DMS114 treated with DMSO at 0.1 percent for 48 hours (cell line): ENCODE measurements around the gene KRTAP2-3.
"Not testable (repeated sequence)": the region's sequence is repeated elsewhere in the genome, so short reads cannot be mapped to it uniquely, and the experiment has no call there.

ENCODE experiments used
- DNase-seq: peaks from one replicate; lab custom pipeline; 2025; ENCODE audit not compliant: unreplicated experiment; lab: John Stamatoyannopoulos, UW

The KRTAP2-3 gene

DNA sequence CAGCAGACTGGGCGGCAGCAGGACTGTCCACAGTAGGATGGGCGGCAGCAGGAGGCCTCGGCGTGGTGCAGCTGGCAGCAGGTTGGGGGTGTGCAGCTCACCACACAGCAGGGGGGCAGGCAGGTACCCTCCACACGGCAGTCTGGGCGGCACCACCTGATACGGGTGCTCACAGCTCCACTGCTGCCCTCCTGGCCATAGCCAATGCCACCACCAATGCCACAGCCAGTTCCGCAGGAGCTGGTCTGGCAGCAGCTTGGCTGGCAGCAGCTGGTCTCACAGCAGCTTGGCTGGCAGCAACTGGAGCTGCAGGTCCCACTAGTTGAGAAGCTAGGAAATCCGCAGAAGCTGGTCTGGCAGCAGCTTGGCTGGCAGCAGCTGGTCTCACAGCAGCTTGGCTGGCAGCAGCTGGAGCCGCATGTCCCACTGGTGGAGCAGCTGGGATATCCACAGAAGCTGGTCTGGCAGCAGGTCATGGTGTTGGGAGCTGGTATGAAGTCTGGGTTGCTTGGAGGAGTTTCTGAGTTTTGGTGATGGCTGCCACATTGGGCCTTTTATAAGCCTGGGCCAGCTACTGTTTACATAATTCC lies 25.5 kb downstream of the KRTAP2-3 start, which contains the start of gene KRTAP1-3:
Gene KRTAP1-3, minus strand, starts transcription at position 529 of the 590 bp plus-strand sequence. Its CDS starts 53 bp downstream, at position 476.
- not testable (repeated sequence) for DNase-seq

GRCh38 chr17:41029633-41030245 lies 30.2 kb downstream of the KRTAP2-3 start, which contains the start of gene KRTAP1-4:
KRTAP1-4 (minus strand) TSS chr17:41030195; CDS start chr17:41030078, 117 bp downstream.
- no peak for DNase-seq

- DNase-seq = no peak
Measured at GRCh38 chr17:41026715-41027471, 33.0 kb downstream of the KRTAP2-3 start, which contains the start of gene KRTAP1-5. KRTAP1-5 (minus strand) TSS chr17:41027208; CDS start chr17:41027155, 53 bp downstream.

DNA sequence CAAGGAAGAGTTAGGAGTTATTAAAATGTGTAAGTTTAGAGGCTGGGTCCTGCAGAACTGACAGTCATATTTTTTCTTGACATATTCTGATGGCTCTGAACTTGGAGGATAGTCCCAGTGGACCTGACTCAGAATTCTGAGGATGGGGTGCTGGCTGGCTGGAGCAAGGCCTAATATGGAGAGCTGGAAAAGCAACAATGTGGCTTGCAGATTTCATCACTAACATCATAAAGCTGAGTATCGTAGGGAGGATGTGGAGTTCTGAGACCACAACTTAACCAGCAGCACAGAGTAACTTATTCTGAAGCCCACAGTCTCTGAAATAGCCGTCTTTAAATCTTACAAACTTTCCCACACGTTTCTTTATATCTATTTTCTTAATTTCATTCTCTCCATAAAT lies 35.2 kb downstream of the KRTAP2-3 start:
- DNase-seq = no peak

DNA sequence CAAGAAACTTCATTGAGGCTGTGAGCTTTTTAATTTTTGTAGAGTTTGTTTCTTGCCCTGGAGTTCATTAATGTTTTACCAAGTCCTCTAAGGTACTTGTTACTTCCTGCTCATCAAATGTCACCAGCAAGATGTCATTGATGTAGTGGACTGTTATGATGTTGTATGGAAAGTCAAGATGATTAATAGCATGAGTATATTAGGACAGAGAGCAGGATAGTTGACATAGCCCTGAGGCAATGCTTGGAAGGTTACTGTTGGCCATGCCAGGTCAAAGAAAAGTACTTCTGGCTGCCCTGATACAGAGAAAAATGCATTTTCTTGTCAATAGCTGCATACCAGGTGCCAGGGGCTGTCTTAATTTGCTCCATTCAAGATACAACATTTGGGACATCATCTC lies 39.6 kb downstream of the KRTAP2-3 start:
- DNase-seq = no peak

DNA sequence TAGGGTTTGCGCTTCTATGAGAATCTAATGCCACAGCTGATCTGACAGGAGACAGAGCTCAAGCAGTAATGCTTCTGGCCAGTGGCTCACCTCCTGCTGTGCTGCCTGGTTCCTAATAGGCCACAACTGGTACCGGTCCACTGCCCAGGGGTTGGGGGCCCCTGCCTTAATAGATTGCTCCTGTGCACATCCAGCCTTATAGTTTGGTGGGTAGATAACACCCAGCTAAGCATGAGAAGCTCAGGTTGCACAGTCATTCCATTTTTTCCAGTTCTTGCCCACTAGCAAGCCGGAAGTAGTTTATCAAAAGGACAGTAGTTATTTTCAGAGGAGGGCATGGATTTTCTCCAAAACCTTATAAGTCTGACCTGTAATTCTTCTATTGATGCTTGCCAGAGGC lies 40.5 kb downstream of the KRTAP2-3 start:
- no peak for DNase-seq

DNA sequence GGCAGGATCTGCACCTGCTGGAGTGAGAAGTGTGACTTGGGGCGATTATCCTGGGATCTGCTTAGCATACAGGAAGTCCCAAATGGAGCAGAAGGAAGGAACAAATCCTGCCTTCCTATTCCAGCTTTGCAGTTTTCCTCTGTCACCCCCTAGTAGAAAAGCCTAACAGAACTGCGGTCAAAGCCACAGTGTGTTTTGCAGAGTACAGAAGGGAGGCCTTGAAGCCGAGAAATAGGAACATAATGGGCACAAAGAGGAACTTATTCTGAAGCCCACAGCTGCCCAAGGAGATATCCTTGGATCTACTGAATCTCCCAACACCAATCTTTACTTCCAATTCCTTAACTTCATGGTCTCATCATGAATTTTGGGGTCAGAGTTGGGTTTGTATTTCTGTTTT lies 41.4 kb downstream of the KRTAP2-3 start:
- no peak for DNase-seq

DNA sequence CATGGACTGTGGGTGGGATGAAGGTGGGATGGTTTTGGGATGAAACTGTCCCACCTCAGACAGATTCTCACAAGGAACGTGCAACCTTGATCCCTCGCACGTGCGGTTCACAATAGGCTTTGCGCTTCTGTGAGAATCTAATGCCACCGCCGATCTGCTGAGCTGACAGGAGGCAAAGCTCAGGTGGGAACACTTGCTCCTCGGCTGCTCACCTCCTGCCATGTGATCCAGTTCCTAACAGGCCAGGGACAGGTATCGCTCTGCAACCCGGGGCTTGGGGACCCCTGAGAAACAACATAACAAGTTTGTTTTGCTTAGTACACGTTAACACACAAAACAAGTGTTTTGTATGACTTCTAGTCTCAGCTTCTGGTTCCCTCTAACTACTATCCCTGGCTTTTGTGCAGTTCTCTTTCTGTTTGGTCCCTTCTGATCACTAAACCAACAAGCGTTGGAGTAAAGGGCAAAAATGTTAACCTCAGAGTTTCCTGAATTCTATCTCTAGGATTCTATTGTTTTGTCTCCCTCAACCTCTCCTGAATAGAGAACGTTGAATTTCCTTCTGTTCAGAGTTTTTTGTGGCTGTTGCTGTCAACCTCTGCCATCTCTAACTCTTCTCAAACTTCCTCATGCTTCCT lies 43.2 kb downstream of the KRTAP2-3 start:
- DNase-seq = no peak

DNA sequence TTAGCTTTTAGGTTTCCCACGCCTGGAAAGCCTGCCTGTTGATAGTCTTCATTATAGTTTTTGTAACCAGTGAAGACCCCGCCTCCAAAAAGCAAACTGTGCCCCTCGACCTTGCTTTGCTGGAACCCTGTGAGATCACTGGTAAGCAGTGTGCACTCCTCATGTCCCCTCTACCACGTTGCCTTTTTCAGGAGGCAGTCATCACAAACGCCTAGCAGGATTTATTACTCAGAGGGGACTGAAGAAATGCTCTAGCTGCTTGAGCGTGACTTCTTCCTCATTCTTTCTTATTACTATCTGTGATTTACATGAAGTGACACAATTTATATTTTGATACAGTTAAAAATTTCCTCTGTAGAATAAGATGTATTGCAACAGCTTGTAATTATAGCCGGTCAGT lies 44.5 kb downstream of the KRTAP2-3 start:
- no peak for DNase-seq

GRCh38 chr17:41013606-41014005 lies 46.3 kb downstream of the KRTAP2-3 start:
- DNase-seq = no peak

DNA sequence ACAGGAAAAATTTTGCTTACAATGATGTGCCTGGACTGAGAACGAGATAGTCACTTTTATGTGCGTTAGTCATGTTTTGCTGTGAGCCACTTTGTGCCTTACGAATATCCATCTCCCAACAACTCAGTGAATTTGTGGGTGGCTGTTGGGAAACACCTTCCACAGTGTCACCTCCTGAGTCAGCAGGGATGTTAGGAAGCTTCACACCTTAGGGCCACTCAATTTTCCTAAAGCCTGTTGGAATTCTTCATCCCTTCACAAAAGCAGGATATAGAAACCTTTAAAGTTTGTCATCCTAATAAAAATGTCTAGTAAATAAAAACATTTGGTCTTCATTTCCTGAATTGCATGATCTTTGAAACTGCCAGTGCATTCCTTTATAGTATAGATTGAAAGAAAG lies 46.7 kb downstream of the KRTAP2-3 start:
- no peak for DNase-seq

- DNase-seq = no peak
Measured at GRCh38 chr17:41012326-41013120, 47.4 kb downstream of the KRTAP2-3 start.

DNA sequence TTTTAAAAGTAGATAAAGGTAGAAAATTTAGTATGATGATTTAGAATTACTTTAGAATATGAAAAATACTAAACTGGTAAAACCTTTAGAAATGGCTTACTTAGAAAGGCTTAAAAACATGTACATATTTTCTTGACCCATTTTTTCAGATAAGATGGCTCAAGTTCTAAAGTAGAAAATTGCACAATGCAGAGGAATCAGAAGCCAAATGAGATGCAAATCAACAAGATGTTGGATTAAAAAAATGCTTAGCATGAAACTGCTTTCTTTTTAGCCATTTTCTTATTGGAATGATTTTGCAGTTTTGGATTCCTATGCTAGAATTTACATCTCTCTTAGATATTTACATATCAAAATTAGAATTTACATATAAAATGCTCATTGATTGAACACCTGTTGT lies 49.5 kb downstream of the KRTAP2-3 start:
- DNase-seq = no peak

DNA sequence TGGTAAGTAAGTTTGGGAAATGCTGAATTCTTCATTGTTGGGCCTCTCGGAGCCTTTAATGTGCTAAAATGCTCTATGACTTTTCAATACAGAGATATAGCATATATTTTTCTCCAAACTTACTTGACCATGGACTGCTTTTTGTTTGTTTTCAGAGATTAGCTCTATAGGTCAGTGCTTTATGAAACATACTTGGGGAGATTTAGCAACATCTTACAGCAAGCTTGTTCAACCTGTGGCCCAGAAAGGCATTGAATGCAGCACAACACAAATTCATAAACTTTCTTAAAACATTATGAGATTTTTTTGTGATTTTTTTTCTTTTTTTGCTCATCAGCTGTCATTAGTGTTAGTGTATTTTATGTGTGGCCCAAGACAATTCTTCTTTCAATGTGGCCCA lies 50.0 kb downstream of the KRTAP2-3 start:
- DNase-seq = no peak

- no peak for DNase-seq
Measured at GRCh38 chr17:41009301-41009760, 50.6 kb downstream of the KRTAP2-3 start.
